H1 (cell line): ENCODE data around the gene SPTB. TPM values are rescaled to one million over a fixed set of nuclear protein-coding genes. Genes with fewer than 3 reads are reported as not detected.

ENCODE experiments used
- ASH2L ChIP-seq: fragments of 200-600, 300-600 bp; sonication (generic); IDR thresholded peaks from one replicate; pipeline ENCODE4 v1.7.1; 2017; ENCODE audit warnings: low read length
- ATF2 ChIP-seq: IDR thresholded peaks from 2 replicates; pipeline ENCODE4 v1.6.1; 2012; ENCODE audit warnings: low read length, inconsistent platforms
- CREB1 ChIP-seq: IDR thresholded peaks from 2 replicates; pipeline ENCODE4 v1.6.1; 2012; ENCODE audit warnings: inconsistent platforms
- CTBP2 ChIP-seq: IDR thresholded peaks from 2 replicates; pipeline ENCODE4 v1.7.0; 2011; ENCODE audit warnings: borderline replicate concordance, mild to moderate bottlenecking, moderate library complexity, mixed read lengths, low read length; ENCODE audit not compliant: insufficient read depth, insufficient read length
- EP300 ChIP-seq, 2 experiments: IDR thresholded peaks; 1 replicate in 1 of 2; 2 replicates in 1 of 2; pipeline ENCODE4 v1.6.1; 2011 to 2012; ENCODE audit warnings: low read depth in 2 of 2, low read length in 2 of 2, mild to moderate bottlenecking in 2 of 2, borderline replicate concordance in 1 of 2, inconsistent platforms in 1 of 2, moderate library complexity in 1 of 2
- HDAC2 ChIP-seq, 2 experiments: fragments of 300-600 bp in 1 of 2; sonication (generic) in 1 of 2; IDR thresholded peaks; 2 replicates each; pipeline ENCODE4 v1.6.1; 2011 to 2012; ENCODE audit warnings: low read depth in 2 of 2, low read length in 2 of 2, mild to moderate bottlenecking in 2 of 2, moderate library complexity in 2 of 2, borderline replicate concordance in 1 of 2, inconsistent platforms in 1 of 2
- JUN ChIP-seq: IDR thresholded peaks from 2 replicates; pipeline ENCODE4 v1.6.1; 2011; ENCODE audit warnings: low read depth, mild to moderate bottlenecking, improper control_type of control experiment, low read length
- JUND ChIP-seq: IDR thresholded peaks from 2 replicates; pipeline ENCODE4 v1.6.1; 2011; ENCODE audit warnings: mild to moderate bottlenecking, improper control_type of control experiment, low read length
- MAX ChIP-seq: IDR thresholded peaks from 2 replicates; pipeline ENCODE4 v1.6.1; 2012; ENCODE audit warnings: inconsistent platforms
- NANOG ChIP-seq: IDR thresholded peaks from 2 replicates; pipeline ENCODE4 v1.6.1; 2011; ENCODE audit warnings: low read length, low read depth, mild to moderate bottlenecking, inconsistent platforms; ENCODE audit not compliant: insufficient read depth, poor library complexity, severe bottlenecking
- PHF8 ChIP-seq: fragments of 200-600 bp; sonication (generic); conservative IDR thresholded peaks from 2 replicates; pipeline ENCODE4 v1.7.1; 2012; ENCODE audit warnings: low read depth, mild to moderate bottlenecking, inconsistent platforms, low read length, moderate library complexity
- POLR2A ChIP-seq, 2 experiments: IDR thresholded peaks; 1 replicate in 1 of 2; 2 replicates in 1 of 2; pipeline ENCODE4 v1.6.1; 2011; ENCODE audit warnings: low read depth in 2 of 2, low read length in 2 of 2, mild to moderate bottlenecking in 2 of 2; ENCODE audit errors: control extremely low read depth in 1 of 2
- POLR2AphosphoS5 ChIP-seq: IDR thresholded peaks from 2 replicates; pipeline ENCODE4 v1.6.1; 2011; ENCODE audit warnings: low read depth, low read length
- RFX5 ChIP-seq: IDR thresholded peaks from 2 replicates; pipeline ENCODE4 v1.6.1; 2011; ENCODE audit warnings: low read depth, low read length, improper control_type of control experiment, borderline replicate concordance
- RNF2 ChIP-seq: fragments of 200-900, 300-1000 bp; sonication (generic); IDR thresholded peaks from 2 replicates; pipeline ENCODE4 v1.7.1; 2016; ENCODE audit warnings: borderline replicate concordance, low read depth, mild to moderate bottlenecking, antibody characterized with exemption, low read length; ENCODE audit not compliant: poor library complexity, severe bottlenecking; ENCODE audit errors: missing control alignments
- RXRA ChIP-seq: IDR thresholded peaks from 2 replicates; pipeline ENCODE4 v1.6.1; 2011; ENCODE audit warnings: low read depth, mild to moderate bottlenecking, low read length, moderate library complexity; ENCODE audit not compliant: insufficient read depth
- SIN3A ChIP-seq, 2 experiments: IDR thresholded peaks in 1 of 2; conservative IDR thresholded peaks in 1 of 2; 2 replicates each; pipeline ENCODE4 v1.6.1; 2011 to 2012; ENCODE audit warnings: low read length in 2 of 2, improper control_type of control experiment in 1 of 2, low read depth in 1 of 2, mild to moderate bottlenecking in 1 of 2
- SP1 ChIP-seq: IDR thresholded peaks from 2 replicates; pipeline ENCODE4 v1.6.1; 2011; ENCODE audit warnings: low read depth, low read length
- TEAD4 ChIP-seq: IDR thresholded peaks from 2 replicates; pipeline ENCODE4 v1.6.1; 2012; ENCODE audit warnings: low read depth, low read length, inconsistent platforms, mixed read lengths
- YY1 ChIP-seq: IDR thresholded peaks from 2 replicates; pipeline ENCODE4 v1.6.1; 2011; ENCODE audit warnings: low read depth, mild to moderate bottlenecking, low read length
- polyA plus RNA-seq, 7 experiments: library from polyadenylated mRNA; depleted of rRNA in 3 of 7; stranded (reverse) in 5 of 7; unstranded in 2 of 7; fragments of >200 nt in 5 of 7; fragments of 200-250 nt in 2 of 7; gene quantifications; 1 replicate in 5 of 7; 2 replicates in 1 of 7; 4 replicates in 1 of 7; pipeline versions ENCODE4 v1.2.1 to v1.2.3, GENCODE V29; 2011 to 2013; ENCODE audit warnings: missing spikeins in 2 of 7, mixed read lengths in 2 of 7
- total RNA-seq: library from RNA; stranded (reverse); fragmentation: NEBNext Ultra II Directional; extraction: Animal tissue kit (Norgen Biotek cat#: 25700); gene quantifications from 2 replicates; pipeline ENCODE4 v1.2.1, GENCODE V29; 2021

The SPTB gene
- total and polyA plus RNA-seq, 2 of the 8 experiments (the other 6 are each of a cell fraction or from before 2014, with no cell fraction given): 0.30 to 2.4 TPM

GRCh38 chr14:64708148-64709004, 171.3 kb downstream of the SPTB start (continued):
- TF ChIP-seq ATF2: 0 out of 2 replicates have a peak, but pooled peaks have one; percentile 47
- peak; percentile 94 to 95; a peak in 3 of 4 replicates for TF ChIP-seq SIN3A (conservative IDR thresholded peaks at IDR 0.05 in 1 of 2, IDR thresholded peaks at IDR 0.05 in 1 of 2; ENCODE audit: low read depth in 1 of 2, low read length in 2 of 2)
- TF ChIP-seq POLR2A (IDR thresholded peaks at IDR 0.05; ENCODE audit: control extremely low read depth in 1 of 2, low read depth in 2 of 2, low read length in 2 of 2): peak in 1 of 2 experiments; percentile 18; a peak in 1 of 3 replicates
- peak; percentile 77; the same call in 1 of the 2 replicates for TF ChIP-seq JUND
- peak; percentile 89 for TF ChIP-seq ASH2L
- TF ChIP-seq JUN: 0 out of 2 replicates have a peak, but pooled peaks have one; percentile 31
- TF ChIP-seq RFX5: no peak
- TF ChIP-seq EP300 (IDR thresholded peaks at IDR 0.05; ENCODE audit: borderline replicate concordance in 1 of 2, low read depth in 2 of 2, low read length in 2 of 2): peak in 1 of 2 experiments; percentile 89; a peak in 2 of 3 replicates
- no peak for TF ChIP-seq RNF2
- peak; percentile 19 for TF ChIP-seq NANOG
- peak; percentile 89 for TF ChIP-seq TEAD4
- peak; percentile 62 for TF ChIP-seq MAX
- peak; percentile 93 for TF ChIP-seq CTBP2
- TF ChIP-seq SP1: peak; percentile 91
- TF ChIP-seq PHF8: no peak
- TF ChIP-seq CREB1: 0 out of 2 replicates have a peak, but pooled peaks have one; percentile 25
- peak; percentile 56; the same call in 1 of the 2 replicates for TF ChIP-seq YY1
- TF ChIP-seq HDAC2 (IDR thresholded peaks at IDR 0.05; ENCODE audit: borderline replicate concordance in 1 of 2, low read depth in 2 of 2, low read length in 2 of 2): peak in 1 of 2 experiments; percentile 87; a peak in 1 of 4 replicates
- peak; percentile 76; the same call in 1 of the 2 replicates for TF ChIP-seq RXRA
- 0 out of 2 replicates have a peak, but pooled peaks have one; percentile 50 for TF ChIP-seq POLR2AphosphoS5
